Measurements from ENCODE around the gene RNPS1.
A peak's percentile ranks its signal among the peaks of the same experiment; 100 is the strongest.

RNPS1 gene

GRCh38 chr16:2298621-2299020 is 30.7 kb upstream of the RNPS1 start:
- DNase-seq (ENCODE audit: low read depth) = no peak
- H3K4me3 ChIP-seq (ENCODE audit: low read depth, low read length) = no peak overlapping the region
- no peak for TF ChIP-seq POLR2A (IDR thresholded peaks at IDR 0.05; ENCODE audit: extremely low read depth, insufficient read length)
- no peak for TF ChIP-seq MYC (IDR thresholded peaks at IDR 0.05; ENCODE audit: low read depth, low read length)
- TF ChIP-seq, protein P1, sequence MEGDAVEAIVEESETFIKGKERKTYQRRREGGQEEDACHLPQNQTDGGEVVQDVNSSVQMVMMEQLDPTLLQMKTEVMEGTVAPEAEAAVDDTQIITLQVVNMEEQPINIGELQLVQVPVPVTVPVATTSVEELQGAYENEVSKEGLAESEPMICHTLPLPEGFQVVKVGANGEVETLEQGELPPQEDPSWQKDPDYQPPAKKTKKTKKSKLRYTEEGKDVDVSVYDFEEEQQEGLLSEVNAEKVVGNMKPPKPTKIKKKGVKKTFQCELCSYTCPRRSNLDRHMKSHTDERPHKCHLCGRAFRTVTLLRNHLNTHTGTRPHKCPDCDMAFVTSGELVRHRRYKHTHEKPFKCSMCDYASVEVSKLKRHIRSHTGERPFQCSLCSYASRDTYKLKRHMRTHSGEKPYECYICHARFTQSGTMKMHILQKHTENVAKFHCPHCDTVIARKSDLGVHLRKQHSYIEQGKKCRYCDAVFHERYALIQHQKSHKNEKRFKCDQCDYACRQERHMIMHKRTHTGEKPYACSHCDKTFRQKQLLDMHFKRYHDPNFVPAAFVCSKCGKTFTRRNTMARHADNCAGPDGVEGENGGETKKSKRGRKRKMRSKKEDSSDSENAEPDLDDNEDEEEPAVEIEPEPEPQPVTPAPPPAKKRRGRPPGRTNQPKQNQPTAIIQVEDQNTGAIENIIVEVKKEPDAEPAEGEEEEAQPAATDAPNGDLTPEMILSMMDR (IDR thresholded peaks at IDR 0.05; ENCODE audit: low read depth, low read length) = no peak
- TF ChIP-seq, protein P2, sequence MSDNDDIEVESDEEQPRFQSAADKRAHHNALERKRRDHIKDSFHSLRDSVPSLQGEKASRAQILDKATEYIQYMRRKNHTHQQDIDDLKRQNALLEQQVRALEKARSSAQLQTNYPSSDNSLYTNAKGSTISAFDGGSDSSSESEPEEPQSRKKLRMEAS (IDR thresholded peaks at IDR 0.05; ENCODE audit: low read depth, low read length) = no peak

DNA sequence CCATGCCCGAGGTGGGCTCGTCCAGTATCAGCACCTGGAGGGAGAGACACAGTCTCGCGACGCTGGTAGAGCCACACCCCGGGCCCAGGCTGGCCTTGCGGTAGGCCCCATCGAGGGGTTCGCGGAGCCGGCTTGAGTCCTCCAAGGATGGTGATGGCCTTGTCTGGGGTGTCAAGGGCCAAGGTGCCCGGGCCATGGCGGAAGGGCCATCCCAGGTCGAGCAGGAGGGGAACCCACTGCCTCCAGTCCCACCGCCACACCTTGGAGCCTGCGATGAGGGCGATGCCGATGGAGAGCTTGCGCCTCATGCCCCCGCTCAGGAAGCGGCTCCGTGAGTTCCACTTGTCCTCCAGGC is 29.6 kb upstream of the RNPS1 start:
- H3K4me3 ChIP-seq (ENCODE audit: low read depth, low read length) = no peak overlapping the region
- no peak for DNase-seq (ENCODE audit: low read depth)
- TF ChIP-seq POLR2A (IDR thresholded peaks at IDR 0.05; ENCODE audit: extremely low read depth, insufficient read length) (no peak), MYC (IDR thresholded peaks at IDR 0.05; ENCODE audit: low read depth, low read length) (no peak)
- TF ChIP-seq, protein P1 (IDR thresholded peaks at IDR 0.05; ENCODE audit: low read depth, low read length) = no peak
- TF ChIP-seq, protein P2 (IDR thresholded peaks at IDR 0.05; ENCODE audit: low read depth, low read length) = no peak

GRCh38 chr16:2296661-2297505 is 29.0 kb upstream of the RNPS1 start:
- H3K4me3 ChIP-seq (ENCODE audit: low read depth, low read length) = no peak overlapping the region
- DNase-seq (ENCODE audit: low read depth) = peak; percentile 56
- TF ChIP-seq MYC (IDR thresholded peaks at IDR 0.05; ENCODE audit: low read depth, low read length) (no peak), POLR2A (IDR thresholded peaks at IDR 0.05; ENCODE audit: extremely low read depth, insufficient read length) (no peak)
- TF ChIP-seq, protein P1 (IDR thresholded peaks at IDR 0.05; ENCODE audit: low read depth, low read length) = peak; percentile 62
- TF ChIP-seq, protein P2 (IDR thresholded peaks at IDR 0.05; ENCODE audit: low read depth, low read length) = no peak

GRCh38 chr16:2295056-2295798 is 27.3 kb upstream of the RNPS1 start:
- TF ChIP-seq POLR2A (IDR thresholded peaks at IDR 0.05; ENCODE audit: extremely low read depth, insufficient read length) (no peak), MYC (IDR thresholded peaks at IDR 0.05; ENCODE audit: low read depth, low read length) (peak; percentile 81)
- TF ChIP-seq, protein P2 (IDR thresholded peaks at IDR 0.05; ENCODE audit: low read depth, low read length) = peak; percentile 96
- peak; percentile 67 for DNase-seq (ENCODE audit: low read depth)
- no peak overlapping the region for H3K4me3 ChIP-seq (ENCODE audit: low read depth, low read length)

- no peak overlapping the region for H3K4me3 ChIP-seq (ENCODE audit: low read depth, low read length)
- TF ChIP-seq, protein P2 (IDR thresholded peaks at IDR 0.05; ENCODE audit: low read depth, low read length) = no peak
- TF ChIP-seq, protein P1 (IDR thresholded peaks at IDR 0.05; ENCODE audit: low read depth, low read length) = no peak
- no peak for TF ChIP-seq MYC (IDR thresholded peaks at IDR 0.05; ENCODE audit: low read depth, low read length)
- TF ChIP-seq POLR2A (IDR thresholded peaks at IDR 0.05; ENCODE audit: extremely low read depth, insufficient read length) = no peak
- no peak for DNase-seq (ENCODE audit: low read depth)
Measured at GRCh38 chr16:2292221-2292620, 24.3 kb upstream of the RNPS1 start.

GRCh38 chr16:2289282-2289681 is 21.4 kb upstream of the RNPS1 start:
- H3K4me3 ChIP-seq (ENCODE audit: low read depth, low read length) = no peak overlapping the region
- DNase-seq (ENCODE audit: low read depth) = no peak
- TF ChIP-seq, protein P2 (IDR thresholded peaks at IDR 0.05; ENCODE audit: low read depth, low read length) = no peak
- no peak for TF ChIP-seq POLR2A (IDR thresholded peaks at IDR 0.05; ENCODE audit: extremely low read depth, insufficient read length)
- TF ChIP-seq, protein P1 (IDR thresholded peaks at IDR 0.05; ENCODE audit: low read depth, low read length) = no peak
- no peak for TF ChIP-seq MYC (IDR thresholded peaks at IDR 0.05; ENCODE audit: low read depth, low read length)

Data from NB4 (cell line).